Activated effector memory CD4-positive, alpha-beta T cell treated with anti-CD3 and anti-CD28 coated beads, Interleukin-2, amount 50 U/mL, for 16 hours (primary cell): ENCODE results near the gene FOXK1.
"Not testable (repeated sequence)": the region's sequence is repeated elsewhere in the genome, so short reads cannot be mapped to it uniquely, and the experiment has no call there.

ENCODE experiments used
- DNase-seq: peaks from one replicate; pipeline ENCODE4 v3.0.0-alpha.2; 2020

Gene FOXK1

DNA sequence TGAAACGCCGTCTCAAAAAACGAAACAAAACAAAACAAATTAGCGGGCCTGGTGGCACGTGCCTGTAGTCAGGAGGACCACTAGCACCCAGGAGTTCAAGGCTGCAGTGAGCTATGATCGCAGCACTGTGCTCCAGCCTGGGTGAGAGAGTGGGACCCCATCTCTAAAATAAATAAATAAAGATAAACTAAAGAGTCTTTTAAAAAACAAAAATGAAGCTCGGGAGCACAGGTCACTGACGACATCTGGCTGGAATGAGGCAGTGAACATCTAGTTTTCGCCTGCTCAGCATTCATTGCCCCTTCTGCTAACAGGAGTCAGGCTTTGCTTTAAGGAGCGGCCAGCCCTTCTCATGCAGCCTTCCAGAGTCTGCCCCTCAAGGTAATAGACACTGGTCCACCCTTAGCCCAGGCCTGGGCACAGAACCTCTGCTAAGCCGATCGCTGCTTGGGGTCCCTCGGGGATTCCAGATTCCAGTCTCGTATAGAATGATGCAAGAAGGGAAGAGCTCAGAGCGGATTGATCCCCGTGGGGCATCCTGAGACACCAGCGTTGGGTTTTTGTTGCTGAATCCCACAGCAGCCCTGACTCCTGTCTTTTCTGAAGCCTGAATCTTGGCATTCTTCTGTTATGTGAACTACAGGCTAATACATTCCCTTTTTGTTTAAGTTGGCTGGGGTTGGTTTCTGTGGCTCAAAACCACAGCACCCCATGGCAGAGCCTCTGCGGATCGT, 14.2 kb upstream of the FOXK1 start:
- DNase-seq = no peak

DNA sequence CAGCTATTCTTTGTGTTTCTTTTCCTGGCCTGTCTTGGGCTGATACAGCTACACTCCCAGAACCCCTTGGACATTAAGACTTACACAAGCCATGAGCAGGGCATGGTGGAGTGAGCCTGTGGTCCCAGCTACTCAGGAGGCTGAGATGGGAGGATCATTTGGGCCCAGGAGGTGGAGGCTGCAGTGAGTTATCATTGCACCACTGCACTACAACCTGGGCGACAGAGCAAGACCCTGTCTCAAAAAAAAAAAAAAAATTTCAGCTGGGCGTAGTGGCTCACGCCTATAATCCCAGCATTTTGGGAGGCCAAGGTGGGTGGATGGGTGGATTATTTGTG, 13.6 kb upstream of the FOXK1 start:
- DNase-seq = no peak

DNA sequence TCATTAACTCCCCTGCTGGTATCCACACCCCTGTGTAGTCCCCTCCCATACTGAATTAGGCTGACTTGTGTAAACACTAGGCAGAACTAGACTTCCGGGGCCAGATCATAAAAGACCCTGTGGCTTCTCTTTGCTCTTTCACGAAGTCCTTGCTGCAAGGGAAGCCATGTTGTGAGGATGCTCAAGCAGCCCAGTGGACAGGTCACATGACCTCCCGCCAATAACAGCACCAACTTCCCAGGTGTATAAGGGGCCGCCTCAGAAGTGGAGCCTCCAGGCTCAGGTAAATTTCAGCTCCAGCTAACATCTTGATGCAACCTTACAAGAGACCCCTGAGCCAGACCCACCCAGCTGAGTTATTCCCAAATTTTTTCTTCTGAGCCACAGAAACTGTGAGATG, 11.3 kb upstream of the FOXK1 start:
- DNase-seq = no peak

DNA sequence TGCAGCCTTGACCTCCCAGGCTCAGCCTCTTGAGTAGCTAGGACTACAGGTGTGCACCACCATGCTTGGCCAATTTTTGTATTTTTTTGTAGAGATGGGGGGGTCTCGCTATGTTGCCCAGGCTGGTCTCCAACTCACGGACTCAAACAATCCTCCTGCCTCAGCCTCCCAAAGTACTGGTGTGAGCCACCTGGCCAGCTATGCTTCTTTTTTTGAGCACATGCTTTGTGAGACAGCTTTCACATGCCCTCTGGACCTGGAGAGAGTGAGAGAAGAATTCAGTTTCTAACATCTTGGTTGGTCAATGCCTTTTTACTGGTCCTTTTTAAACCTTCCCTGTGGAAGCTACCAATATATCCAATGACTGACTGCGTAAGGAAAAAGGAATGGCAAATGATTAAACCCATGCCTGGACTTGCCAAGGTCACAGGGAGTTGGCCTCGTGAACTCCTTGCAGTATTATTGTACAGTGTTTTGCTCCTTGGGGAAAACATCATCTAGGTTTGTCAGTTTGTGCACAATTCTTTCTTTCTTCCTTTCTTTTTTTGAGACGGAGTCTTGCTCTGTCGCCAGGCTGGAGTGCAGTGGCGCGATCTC, 6.2 kb upstream of the FOXK1 start:
- DNase-seq = no peak

DNA sequence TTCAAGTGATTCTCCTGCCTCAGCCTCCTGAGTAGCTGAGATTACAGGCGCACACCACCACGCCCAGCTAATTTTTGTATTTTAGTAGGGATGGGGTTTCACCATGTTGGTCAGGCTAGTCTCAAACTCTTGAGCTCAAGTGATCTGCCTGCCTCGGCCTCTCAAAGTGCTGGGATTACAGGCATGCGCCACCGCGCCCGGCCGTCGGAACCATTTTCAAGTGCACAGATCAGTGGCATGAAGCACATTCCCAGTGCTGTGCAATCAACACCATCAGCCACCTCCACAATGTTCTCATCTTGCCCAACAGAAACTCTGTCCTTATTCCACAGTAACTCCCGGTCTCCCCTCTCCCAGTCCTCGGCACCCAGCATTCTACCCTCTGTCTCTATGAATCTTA, 4.6 kb upstream of the FOXK1 start:
- DNase-seq = not testable (repeated sequence)

DNA sequence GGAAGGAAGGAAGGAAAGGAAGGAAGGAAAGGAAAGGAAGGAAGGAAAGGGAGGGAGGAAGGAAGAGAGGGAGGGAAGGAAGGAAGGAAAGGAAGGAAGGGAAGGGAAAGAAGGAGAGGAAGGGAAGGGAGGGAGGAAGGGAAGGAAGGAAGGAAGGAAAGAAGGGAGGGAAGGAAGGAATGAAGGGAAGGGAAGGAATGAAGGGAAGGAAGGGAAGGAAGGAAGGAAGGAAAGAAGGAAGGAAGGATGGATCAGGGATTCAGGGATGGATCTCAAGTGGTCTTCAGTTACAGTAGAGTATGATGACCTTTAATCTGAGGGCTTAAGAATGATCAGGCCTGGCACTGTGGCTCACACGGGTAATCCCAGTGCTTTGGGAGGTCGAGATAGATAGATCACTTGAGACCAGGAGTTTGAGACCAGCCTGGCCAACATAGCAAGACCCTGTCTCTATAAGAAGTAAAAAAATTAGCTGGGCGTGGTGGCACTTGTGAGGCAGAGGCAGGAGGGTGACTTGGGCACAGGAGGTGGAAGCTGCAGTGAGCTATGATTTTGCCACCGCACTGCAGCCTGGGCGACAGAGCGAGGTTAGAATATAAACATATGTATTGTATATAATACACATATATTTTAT, 760 bp upstream of the FOXK1 start:
- DNase-seq = no peak

DNA sequence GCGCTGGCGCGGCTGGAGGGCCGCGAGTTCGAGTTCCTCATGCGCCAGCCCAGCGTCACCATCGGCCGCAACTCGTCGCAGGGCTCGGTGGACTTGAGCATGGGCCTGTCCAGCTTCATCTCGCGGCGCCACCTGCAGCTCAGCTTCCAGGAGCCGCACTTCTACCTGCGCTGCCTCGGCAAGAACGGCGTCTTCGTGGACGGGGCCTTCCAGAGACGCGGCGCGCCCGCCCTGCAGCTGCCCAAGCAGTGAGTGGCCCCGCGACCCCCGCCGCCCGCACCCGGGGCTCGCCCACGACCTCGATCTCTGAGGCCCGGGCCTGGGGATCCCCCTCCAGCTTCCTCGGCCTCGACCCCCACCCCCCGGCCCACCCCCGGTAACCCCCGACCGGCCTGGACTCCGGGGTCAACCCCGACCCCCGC, 537 bp downstream of the FOXK1 start:
- peak; percentile 79 for DNase-seq

DNA sequence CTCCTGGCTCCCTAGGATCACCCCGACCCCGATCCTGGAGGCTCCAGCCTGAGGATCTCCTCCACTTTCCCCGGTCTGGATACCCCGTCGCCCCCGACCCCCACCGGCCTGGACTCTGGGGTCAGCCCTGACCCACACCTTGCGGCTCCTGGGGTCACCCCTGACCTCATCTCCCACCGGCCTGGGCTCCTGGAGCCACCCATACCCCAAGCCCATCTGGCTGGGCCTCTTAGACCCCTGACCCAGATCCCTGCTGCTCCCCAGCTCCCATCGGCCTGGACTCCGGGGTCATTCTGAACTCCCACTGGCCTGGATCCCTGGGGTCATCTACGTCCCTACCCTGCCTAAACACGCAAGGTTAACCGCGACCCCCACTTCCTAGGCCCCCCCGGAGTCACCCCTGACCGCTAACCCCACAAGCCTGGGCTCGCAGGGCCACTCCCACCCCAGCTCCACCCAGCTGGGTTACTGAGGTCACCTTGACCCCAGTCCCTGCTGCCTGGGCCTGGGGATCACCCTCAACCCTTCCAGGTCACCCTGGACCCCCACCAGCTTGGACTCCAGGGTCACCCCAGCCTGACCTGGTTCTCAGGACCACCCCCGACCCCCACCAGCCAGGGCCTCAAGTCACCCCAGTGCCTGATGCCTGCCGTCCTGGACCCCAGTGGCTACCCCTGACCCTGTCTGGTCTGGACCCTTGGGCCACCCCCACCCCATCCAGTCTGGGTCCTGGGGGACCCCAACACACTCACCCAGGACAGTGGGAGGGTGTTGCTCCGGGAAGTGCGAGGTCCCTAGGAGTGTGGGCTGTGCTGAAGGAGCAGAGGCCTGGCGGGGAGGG, 1.2 kb downstream of the FOXK1 start:
- peak; percentile 70 for DNase-seq

DNA sequence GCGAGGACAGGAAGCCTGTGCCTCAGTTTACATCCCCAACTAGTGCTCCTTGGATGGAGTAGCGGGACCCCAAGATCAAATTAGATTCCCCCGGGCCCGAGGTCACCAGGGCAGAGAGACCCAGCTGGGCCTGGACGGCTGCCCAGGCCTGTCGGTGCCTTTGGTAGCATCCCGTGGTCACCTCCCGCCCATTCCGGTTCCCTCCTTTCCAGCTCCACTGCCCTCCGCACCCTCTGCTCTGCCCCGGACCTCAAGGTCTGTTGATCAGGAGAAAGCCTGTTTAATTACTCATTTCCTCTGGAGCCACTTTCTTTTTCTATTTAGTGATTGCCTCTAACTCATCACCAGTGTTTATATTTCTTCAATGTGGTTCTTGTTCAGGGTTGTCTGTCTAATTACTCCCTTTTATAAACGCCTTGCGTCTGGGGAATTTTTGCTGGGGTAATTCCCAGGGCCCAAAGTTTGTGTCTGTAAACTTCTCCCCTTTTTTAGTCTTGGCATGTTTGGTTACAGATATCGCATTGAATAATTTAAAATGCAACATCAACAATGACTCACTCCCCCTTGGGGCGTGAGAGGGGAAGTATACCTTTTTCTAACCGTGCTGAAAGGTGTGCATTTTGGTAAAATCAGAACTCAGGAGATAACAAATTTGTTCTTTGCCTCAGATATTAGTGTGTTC, 1.9 kb downstream of the FOXK1 start:
- DNase-seq = peak; percentile 79

DNA sequence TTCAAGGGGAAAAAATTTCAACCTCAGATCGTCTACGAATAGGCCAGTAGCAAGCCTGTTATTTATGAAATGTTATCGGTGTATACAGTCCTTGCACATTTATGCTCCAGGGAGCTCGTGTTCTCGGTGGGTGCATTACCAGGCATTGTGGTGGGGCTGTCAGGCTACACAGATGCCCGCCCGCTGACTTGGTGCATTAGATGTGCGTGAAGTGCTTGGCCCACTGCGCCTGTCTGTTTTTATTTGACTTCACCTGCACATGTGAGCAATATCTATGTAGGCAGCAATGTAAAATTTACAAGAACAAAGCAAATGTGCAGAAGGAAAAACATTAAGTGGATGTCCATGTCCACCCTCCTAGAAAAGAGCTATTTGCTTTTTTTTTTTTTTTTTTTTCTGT, 2.8 kb downstream of the FOXK1 start:
- no peak for DNase-seq

DNA sequence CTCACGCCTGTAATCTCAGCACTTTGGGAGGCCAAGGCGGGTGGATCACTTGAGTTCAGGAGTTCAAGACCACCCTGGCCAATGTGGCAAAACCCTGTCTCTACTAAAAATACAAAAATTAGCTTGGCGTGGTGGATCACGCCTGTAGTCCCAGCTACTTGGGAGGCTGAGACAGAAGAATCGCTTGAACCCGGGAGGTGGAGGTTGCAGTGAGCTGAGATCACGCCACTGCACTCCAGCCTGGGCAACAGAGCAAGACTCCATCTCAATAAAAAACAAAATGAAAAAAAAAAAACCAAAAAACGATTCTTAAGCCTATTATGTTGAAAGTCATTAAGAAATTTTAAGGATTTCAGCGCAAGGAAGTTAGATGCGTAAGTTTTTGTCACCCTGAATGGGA, 3.6 kb downstream of the FOXK1 start:
- DNase-seq = not testable (repeated sequence)

DNA sequence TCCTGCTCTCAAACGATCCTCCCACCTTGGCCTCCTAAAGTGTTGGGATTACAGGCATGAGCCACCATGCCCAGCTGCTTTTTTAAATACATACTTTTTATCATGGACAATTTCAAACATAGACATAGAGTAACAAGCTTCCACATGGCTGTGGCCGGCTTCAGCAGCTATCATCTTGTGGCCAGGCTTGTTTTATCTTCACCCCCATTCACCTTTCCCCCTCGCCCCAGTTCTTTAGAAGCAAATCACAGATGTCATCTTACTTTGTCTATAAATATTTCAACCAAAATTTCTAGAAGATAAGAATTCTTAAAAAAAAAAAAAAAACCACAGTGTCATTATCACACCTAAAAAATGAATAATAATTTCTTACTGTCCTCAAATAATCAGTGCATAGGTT, 5.9 kb downstream of the FOXK1 start:
- no peak for DNase-seq

DNA sequence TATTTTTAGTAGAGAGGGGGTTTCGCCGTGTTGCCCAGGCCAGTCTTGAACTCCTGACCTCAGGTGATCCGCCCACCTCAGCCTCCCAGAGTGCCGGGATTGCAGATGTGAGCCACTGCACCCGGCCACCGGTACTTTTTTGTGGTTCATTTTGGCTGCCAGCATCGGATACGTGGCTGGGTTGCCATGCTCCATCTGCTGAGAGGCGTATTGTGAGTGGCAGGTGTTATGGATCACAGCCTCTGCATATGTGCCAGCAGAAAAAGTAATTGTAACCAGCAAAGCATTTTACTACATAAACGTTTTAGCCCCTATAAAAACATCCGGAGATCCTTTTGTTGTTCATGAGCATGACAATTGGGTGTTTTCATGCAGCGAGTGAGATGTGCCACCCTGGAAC, 7.1 kb downstream of the FOXK1 start:
- no peak for DNase-seq

DNA sequence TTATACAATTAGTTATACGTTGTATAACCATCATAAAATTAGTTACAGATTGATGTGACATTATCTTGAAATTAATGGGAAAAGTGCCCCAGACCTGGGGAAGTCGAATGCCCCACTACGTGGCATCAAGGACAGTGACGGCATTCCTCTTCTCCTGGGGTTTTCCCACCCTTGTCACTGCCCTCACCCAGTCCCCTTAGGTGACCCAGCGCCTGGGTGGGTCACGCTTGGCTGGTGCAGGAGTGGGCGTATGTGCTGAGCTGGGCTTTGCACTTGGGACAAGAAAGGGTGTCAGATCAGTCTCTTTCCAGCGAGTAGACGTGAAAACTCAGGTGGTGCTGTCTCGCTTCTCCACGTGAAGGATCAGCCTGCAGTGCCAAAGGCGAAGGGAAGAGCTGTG, 7.6 kb downstream of the FOXK1 start:
- no peak for DNase-seq

DNA sequence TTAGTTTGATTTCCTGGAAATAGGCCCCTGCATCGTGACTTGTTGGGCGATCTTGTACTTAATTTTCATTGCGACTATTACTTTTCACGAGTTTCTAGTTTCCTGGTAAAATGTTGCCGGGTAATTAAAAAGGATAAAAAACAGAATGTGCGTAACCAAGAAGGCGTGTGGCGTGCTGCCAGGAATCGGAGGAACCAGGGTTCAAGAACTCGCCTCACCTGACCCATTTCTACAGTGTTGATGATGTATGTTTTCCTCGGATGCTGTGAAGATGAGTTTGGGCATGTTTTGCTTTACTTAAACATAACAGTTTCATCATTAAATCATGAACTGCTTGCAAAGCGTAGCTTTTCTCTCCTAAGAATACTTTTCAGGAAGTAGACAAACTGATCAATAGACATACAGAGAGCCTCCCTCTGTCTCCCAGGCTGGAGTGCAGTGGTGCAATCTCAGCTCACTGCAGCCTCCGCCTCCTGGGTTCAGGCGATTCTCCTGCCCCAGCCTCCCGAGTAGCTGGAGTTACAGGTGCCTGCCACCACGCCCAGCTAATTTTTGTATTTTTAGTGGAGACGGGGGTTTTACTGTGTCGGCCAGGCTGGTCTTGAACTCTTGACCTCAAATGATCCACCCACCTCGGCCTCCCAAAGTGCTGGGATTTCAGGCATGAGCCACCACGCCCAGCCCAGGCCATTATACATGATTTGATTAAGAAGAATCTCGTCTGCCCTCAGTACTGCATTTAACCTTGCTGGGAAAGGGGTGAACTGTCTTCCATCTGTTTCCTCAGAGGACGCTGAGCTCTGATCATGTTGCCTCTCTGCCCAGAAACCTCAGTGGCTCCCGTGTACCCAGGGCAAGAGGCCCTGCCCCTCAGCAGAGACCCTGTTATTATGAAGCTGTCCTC, 9.1 kb downstream of the FOXK1 start:
- no peak for DNase-seq

DNA sequence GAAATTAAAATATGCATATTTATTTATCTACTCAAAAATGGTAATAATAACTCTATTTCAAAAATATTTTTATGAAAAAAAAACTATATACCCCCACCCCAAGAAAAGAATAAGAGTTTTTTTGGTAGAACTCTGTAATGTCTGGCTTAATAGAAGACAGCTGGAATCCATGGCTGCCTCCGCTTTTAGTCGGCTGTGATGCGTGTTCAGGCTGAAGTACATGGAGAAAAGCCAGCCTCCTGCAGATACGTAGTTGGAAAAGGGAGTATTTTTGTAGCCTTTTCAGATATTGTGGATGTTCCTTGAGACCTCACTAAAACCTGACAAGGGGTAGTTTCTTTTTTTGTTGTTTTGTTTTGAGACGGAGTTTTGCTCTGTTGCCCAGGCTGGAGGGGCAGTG, 10.0 kb downstream of the FOXK1 start:
- no peak for DNase-seq

DNA sequence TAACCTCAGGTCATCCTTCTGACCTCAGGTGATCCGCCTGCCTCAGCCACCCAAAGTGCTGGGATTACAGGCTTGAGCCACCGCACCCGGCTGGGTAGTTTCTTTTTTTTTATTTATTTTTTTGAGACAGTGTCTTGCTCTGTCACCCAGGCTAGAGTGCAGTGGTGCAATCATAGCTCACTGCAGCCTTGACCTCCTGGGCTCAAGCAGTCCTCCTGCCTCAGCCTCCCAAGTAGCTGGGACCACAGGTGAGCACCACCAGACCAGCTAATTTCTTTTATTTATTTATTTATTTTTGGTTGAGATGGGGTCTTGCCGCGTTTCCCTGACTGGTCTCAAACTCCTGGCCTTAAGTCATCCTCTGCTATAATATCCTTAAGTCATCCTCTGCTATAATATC, 10.5 kb downstream of the FOXK1 start:
- DNase-seq = not testable (repeated sequence)

DNA sequence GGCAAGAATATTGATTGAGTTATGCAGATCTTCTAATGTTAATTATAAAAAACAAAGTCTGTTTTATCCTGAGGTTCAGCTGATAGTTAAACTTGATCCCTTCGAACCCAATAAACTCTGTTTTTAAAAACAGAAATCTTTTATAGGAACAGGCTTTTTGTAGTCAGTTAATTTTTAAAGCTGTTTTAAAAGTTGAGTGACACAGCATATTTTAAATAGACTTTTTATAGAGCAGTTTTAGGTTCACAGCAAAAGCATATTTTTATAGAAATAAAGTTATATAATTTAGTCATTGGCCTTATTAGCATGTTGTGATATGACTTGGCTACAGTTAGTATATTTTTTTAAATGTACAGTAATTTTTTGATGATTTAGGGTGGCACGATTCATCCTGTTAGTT, 11.1 kb downstream of the FOXK1 start:
- no peak for DNase-seq

DNA sequence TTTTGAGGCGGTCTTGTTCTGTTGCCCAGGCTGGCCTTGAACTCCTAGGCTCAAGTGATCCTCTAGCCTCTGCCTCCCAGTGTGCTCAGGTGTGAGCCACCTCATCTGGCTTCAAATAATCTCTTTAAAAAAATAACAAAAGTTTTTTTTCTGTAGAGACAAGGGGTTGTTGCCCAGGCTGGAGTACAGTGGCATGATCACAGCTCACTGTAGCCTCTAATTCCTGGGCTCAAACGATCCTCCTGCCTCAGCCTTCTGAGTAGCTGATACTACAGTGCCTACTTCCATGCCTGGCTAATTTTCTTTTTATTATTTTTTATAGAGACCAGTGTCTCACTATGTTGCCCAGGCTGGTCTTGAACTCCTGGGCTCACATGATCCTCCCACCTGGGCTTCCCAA, 11.7 kb downstream of the FOXK1 start:
- DNase-seq = no peak

DNA sequence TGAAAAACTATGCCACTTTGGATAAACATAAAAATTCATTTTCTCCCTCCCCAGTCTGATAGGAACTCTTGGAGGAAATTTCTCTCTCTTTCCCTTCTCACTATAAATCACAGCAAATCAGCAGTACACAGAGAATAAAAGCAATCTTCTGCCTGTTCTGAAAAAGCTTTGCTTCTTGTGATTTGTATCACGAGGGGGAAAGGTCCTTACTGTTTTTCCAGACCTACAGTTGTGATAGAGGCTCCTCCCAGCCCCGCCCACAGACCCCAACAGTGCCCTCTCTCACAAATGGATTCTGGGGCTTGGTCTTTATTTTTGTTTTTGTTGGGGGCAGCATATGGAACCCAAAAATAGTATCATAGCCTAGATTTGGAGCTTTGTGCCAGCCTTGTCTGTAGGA, 12.2 kb downstream of the FOXK1 start:
- DNase-seq = no peak

DNA sequence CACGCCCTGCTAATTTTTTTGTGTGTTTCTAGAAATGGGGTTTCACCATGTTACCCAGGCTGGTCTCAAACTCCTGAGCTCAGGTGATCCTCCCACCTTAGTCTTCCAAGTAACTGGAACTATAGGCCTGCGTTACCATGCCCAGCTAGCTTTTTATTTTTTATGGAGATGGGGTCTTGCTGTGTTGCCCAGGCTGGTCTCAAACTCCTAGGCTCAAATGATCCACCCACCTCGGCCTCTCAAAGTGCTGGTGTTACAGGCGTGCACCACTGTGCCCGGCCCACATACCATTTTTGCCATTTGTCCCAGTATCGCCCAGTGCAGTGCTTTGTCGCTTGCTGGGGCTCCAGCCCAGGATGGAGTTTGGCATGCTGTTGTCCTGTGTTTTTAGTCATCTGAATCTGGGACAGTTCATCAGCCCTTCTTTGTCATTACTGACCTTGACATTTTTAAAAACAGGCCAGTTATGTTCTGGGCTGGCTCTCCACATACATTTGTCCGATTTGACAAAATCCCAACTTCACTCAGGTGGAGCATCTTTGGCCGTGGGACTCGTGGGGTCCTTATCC, 16.7 kb downstream of the FOXK1 start:
- no peak for DNase-seq

DNA sequence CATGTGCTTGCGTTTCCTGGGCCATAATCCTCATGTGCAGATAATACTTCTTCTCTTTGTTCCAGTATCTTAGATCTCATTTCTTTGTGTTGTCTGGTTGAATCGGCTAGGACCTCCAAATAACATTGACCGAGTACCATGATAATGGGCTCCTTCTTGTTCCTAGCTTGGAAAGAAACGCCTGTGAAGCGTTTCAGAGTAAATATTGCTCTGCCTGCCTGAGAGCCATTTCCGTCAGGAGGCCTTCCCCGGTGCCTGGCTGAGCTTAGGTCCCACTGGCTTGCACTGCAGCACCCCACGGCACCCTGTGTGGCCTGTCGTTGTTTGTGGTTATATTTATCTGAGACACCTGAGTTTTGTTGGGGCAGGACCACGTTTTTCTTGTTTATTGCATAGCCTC, 17.7 kb downstream of the FOXK1 start:
- no peak for DNase-seq
